Measurements from ENCODE around the gene ZNF680.

ZNF680 gene

GRCh38 chr7:64562626-64563278 lies at the start of gene ZNF680:
Gene ZNF680, minus strand, starts transcription at chr7:64563071. Its CDS starts 117 bp downstream, at chr7:64562954.
- Histone ChIP-seq H3K4me3 (ENCODE audit: insufficient read length, low read depth) (peak within 1 kb of the TSS; percentile 98), H3K36me3 (ENCODE audit: insufficient read depth, insufficient read length, low read length) (peaks cover 33% of the 10 kb centered on the region), H3K4me1 (ENCODE audit: insufficient read depth, insufficient read length) (no peaks in the 10 kb centered on the region), H3K9me3 (ENCODE audit: insufficient read depth, low read length) (no peaks in the 10 kb centered on the region), H3K27me3 (ENCODE audit: insufficient read depth, insufficient read length) (no peaks in the 10 kb centered on the region), H3K9ac (ENCODE audit: insufficient read length, low read depth) (peak within 1 kb of the TSS; percentile 99)
- DNase-seq (ENCODE audit: low read depth, low spot score) = peak; percentile 96
- no peak for TF ChIP-seq SUZ12 (IDR thresholded peaks at IDR 0.05; ENCODE audit: extremely low read depth, insufficient read depth, insufficient read length)
- no peak for TF ChIP-seq YY1 (IDR thresholded peaks at IDR 0.05; ENCODE audit: insufficient read depth, insufficient read length)
- no peak for TF ChIP-seq ZNF274 (IDR thresholded peaks at IDR 0.05; ENCODE audit: low read depth, low read length)

GRCh38 chr7:64612452-64612851 lies 49.6 kb upstream of the ZNF680 start:
- no peak overlapping the region for H3K9ac ChIP-seq (ENCODE audit: insufficient read length, low read depth)
- no peaks in the 10 kb centered on the region for H3K4me1 ChIP-seq (ENCODE audit: insufficient read depth, insufficient read length)
- peaks cover 2% of the 10 kb centered on the region for H3K36me3 ChIP-seq (ENCODE audit: insufficient read depth, insufficient read length, low read length)
- no peaks in the 10 kb centered on the region for H3K27me3 ChIP-seq (ENCODE audit: insufficient read depth, insufficient read length)
- no peaks in the 10 kb centered on the region for H3K9me3 ChIP-seq (ENCODE audit: insufficient read depth, low read length)
- TF ChIP-seq SUZ12 (IDR thresholded peaks at IDR 0.05; ENCODE audit: extremely low read depth, insufficient read depth, insufficient read length) = no peak
- no peak for TF ChIP-seq ZNF274 (IDR thresholded peaks at IDR 0.05; ENCODE audit: low read depth, low read length)
- TF ChIP-seq YY1 (IDR thresholded peaks at IDR 0.05; ENCODE audit: insufficient read depth, insufficient read length) = no peak
- no peak for DNase-seq (ENCODE audit: low read depth, low spot score)
- H3K4me3 ChIP-seq (ENCODE audit: insufficient read length, low read depth) = no peak overlapping the region

- no peak for DNase-seq (ENCODE audit: low read depth, low spot score)
- Histone ChIP-seq H3K27me3 (ENCODE audit: insufficient read depth, insufficient read length) (no peaks in the 10 kb centered on the region), H3K9me3 (ENCODE audit: insufficient read depth, low read length) (no peaks in the 10 kb centered on the region), H3K36me3 (ENCODE audit: insufficient read depth, insufficient read length, low read length) (peaks cover 2% of the 10 kb centered on the region), H3K4me1 (ENCODE audit: insufficient read depth, insufficient read length) (no peaks in the 10 kb centered on the region), H3K4me3 (ENCODE audit: insufficient read length, low read depth) (no peak overlapping the region), H3K9ac (ENCODE audit: insufficient read length, low read depth) (no peak overlapping the region)
- TF ChIP-seq ZNF274 (IDR thresholded peaks at IDR 0.05; ENCODE audit: low read depth, low read length) (no peak), SUZ12 (IDR thresholded peaks at IDR 0.05; ENCODE audit: extremely low read depth, insufficient read depth, insufficient read length) (no peak), YY1 (IDR thresholded peaks at IDR 0.05; ENCODE audit: insufficient read depth, insufficient read length) (no peak)
Measured at GRCh38 chr7:64611717-64612116, 48.8 kb upstream of the ZNF680 start.

- TF ChIP-seq SUZ12 (IDR thresholded peaks at IDR 0.05; ENCODE audit: extremely low read depth, insufficient read depth, insufficient read length) = no peak
- no peak for TF ChIP-seq ZNF274 (IDR thresholded peaks at IDR 0.05; ENCODE audit: low read depth, low read length)
- no peak for TF ChIP-seq YY1 (IDR thresholded peaks at IDR 0.05; ENCODE audit: insufficient read depth, insufficient read length)
- Histone ChIP-seq H3K4me1 (ENCODE audit: insufficient read depth, insufficient read length) (no peaks in the 10 kb centered on the region), H3K27me3 (ENCODE audit: insufficient read depth, insufficient read length) (no peaks in the 10 kb centered on the region), H3K9ac (ENCODE audit: insufficient read length, low read depth) (no peak overlapping the region), H3K36me3 (ENCODE audit: insufficient read depth, insufficient read length, low read length) (peaks cover 7% of the 10 kb centered on the region), H3K4me3 (ENCODE audit: insufficient read length, low read depth) (no peak overlapping the region), H3K9me3 (ENCODE audit: insufficient read depth, low read length) (no peaks in the 10 kb centered on the region)
- DNase-seq (ENCODE audit: low read depth, low spot score) = no peak
Measured at GRCh38 chr7:64610997-64611396, 48.1 kb upstream of the ZNF680 start.

- Histone ChIP-seq H3K9ac (ENCODE audit: insufficient read length, low read depth) (no peak overlapping the region), H3K36me3 (ENCODE audit: insufficient read depth, insufficient read length, low read length) (peaks cover 12% of the 10 kb centered on the region), H3K4me3 (ENCODE audit: insufficient read length, low read depth) (no peak overlapping the region), H3K27me3 (ENCODE audit: insufficient read depth, insufficient read length) (no peaks in the 10 kb centered on the region), H3K4me1 (ENCODE audit: insufficient read depth, insufficient read length) (no peaks in the 10 kb centered on the region), H3K9me3 (ENCODE audit: insufficient read depth, low read length) (no peaks in the 10 kb centered on the region)
- no peak for DNase-seq (ENCODE audit: low read depth, low spot score)
- no peak for TF ChIP-seq SUZ12 (IDR thresholded peaks at IDR 0.05; ENCODE audit: extremely low read depth, insufficient read depth, insufficient read length)
- TF ChIP-seq YY1 (IDR thresholded peaks at IDR 0.05; ENCODE audit: insufficient read depth, insufficient read length) = no peak
- no peak for TF ChIP-seq ZNF274 (IDR thresholded peaks at IDR 0.05; ENCODE audit: low read depth, low read length)
Measured at GRCh38 chr7:64608116-64608910, 45.4 kb upstream of the ZNF680 start.

- TF ChIP-seq ZNF274 (IDR thresholded peaks at IDR 0.05; ENCODE audit: low read depth, low read length) = no peak
- TF ChIP-seq YY1 (IDR thresholded peaks at IDR 0.05; ENCODE audit: insufficient read depth, insufficient read length) = no peak
- no peak for TF ChIP-seq SUZ12 (IDR thresholded peaks at IDR 0.05; ENCODE audit: extremely low read depth, insufficient read depth, insufficient read length)
- DNase-seq (ENCODE audit: low read depth, low spot score) = no peak
- peaks cover 12% of the 10 kb centered on the region for H3K36me3 ChIP-seq (ENCODE audit: insufficient read depth, insufficient read length, low read length)
- no peak overlapping the region for H3K4me3 ChIP-seq (ENCODE audit: insufficient read length, low read depth)
- H3K4me1 ChIP-seq (ENCODE audit: insufficient read depth, insufficient read length) = no peaks in the 10 kb centered on the region
- no peaks in the 10 kb centered on the region for H3K27me3 ChIP-seq (ENCODE audit: insufficient read depth, insufficient read length)
- no peak overlapping the region for H3K9ac ChIP-seq (ENCODE audit: insufficient read length, low read depth)
- H3K9me3 ChIP-seq (ENCODE audit: insufficient read depth, low read length) = no peaks in the 10 kb centered on the region
Measured at GRCh38 chr7:64606385-64606784, 43.5 kb upstream of the ZNF680 start.

- Histone ChIP-seq H3K9ac (ENCODE audit: insufficient read length, low read depth) (no peak overlapping the region), H3K4me3 (ENCODE audit: insufficient read length, low read depth) (no peak overlapping the region), H3K36me3 (ENCODE audit: insufficient read depth, insufficient read length, low read length) (peaks cover 14% of the 10 kb centered on the region), H3K4me1 (ENCODE audit: insufficient read depth, insufficient read length) (no peaks in the 10 kb centered on the region), H3K27me3 (ENCODE audit: insufficient read depth, insufficient read length) (no peaks in the 10 kb centered on the region), H3K9me3 (ENCODE audit: insufficient read depth, low read length) (no peaks in the 10 kb centered on the region)
- TF ChIP-seq SUZ12 (IDR thresholded peaks at IDR 0.05; ENCODE audit: extremely low read depth, insufficient read depth, insufficient read length) (no peak), YY1 (IDR thresholded peaks at IDR 0.05; ENCODE audit: insufficient read depth, insufficient read length) (no peak), ZNF274 (IDR thresholded peaks at IDR 0.05; ENCODE audit: low read depth, low read length) (no peak)
- DNase-seq (ENCODE audit: low read depth, low spot score) = no peak
Measured at GRCh38 chr7:64603271-64603670, 40.4 kb upstream of the ZNF680 start.
